ENCODE measurements around the gene GPR150. TPM values are rescaled to one million over a fixed set of nuclear protein-coding genes. Genes with fewer than 3 reads are reported as not detected.

Gene GPR150
- total RNA-seq, 6 experiments from 2014 or later = 0.11 to 0.31 (median 0.17) TPM; not detected in 2

- Histone ChIP-seq H3K36me3 (no peaks in the 10 kb centered on the region), H3K4me1 (peaks cover 0 to 20% (median 4%) of the 10 kb centered on the region in 4 donors), H3K27me3 (no peaks in the 10 kb centered on the region), H3K9me3 (no peaks in the 10 kb centered on the region), H3K27ac (no peak overlapping the region), H3K4me3 (peak overlapping the region; percentile 34 to 59 (median 56))
- DNase-seq (no peak), ATAC-seq (no peak)
- 12% methylated on average over 19 of the region's 19 CpGs for WGBS (ENCODE audit: insufficient coverage, low coverage, low lambda C conversion rate, missing lambda C conversion rate)
- TF ChIP-seq, protein P1, sequence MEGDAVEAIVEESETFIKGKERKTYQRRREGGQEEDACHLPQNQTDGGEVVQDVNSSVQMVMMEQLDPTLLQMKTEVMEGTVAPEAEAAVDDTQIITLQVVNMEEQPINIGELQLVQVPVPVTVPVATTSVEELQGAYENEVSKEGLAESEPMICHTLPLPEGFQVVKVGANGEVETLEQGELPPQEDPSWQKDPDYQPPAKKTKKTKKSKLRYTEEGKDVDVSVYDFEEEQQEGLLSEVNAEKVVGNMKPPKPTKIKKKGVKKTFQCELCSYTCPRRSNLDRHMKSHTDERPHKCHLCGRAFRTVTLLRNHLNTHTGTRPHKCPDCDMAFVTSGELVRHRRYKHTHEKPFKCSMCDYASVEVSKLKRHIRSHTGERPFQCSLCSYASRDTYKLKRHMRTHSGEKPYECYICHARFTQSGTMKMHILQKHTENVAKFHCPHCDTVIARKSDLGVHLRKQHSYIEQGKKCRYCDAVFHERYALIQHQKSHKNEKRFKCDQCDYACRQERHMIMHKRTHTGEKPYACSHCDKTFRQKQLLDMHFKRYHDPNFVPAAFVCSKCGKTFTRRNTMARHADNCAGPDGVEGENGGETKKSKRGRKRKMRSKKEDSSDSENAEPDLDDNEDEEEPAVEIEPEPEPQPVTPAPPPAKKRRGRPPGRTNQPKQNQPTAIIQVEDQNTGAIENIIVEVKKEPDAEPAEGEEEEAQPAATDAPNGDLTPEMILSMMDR (IDR thresholded peaks at IDR 0.05) = no peak
- TF ChIP-seq POLR2A (IDR thresholded peaks at IDR 0.05) = no peak
- intact Hi-C loops (cut with DNase I) = no loop called here
Measured at GRCh38 chr5:95619514-95620029, 315 bp upstream of the GPR150 start.

- ATAC-seq (peak; percentile 71 to 82 (median 80)), DNase-seq (peak; percentile 56 to 66 (median 57))
- peak overlapping the region in 2 of 3 donors; percentile 37 to 38 for H3K27ac ChIP-seq
- peaks cover 0 to 20% (median 4%) of the 10 kb centered on the region in 4 donors for H3K4me1 ChIP-seq
- H3K9me3 ChIP-seq = no peaks in the 10 kb centered on the region
- TF ChIP-seq POLR2A (IDR thresholded peaks at IDR 0.05) = no peak
- TF ChIP-seq, protein P1 (IDR thresholded peaks at IDR 0.05) = no peak
- H3K27me3 ChIP-seq = no peaks in the 10 kb centered on the region
- 0% methylated on average over 2 of the region's 92 CpGs for WGBS (ENCODE audit: insufficient coverage, low coverage, low lambda C conversion rate, missing lambda C conversion rate)
- peak overlapping the region; percentile 46 to 59 (median 56) for H3K4me3 ChIP-seq
- intact Hi-C loops (cut with DNase I) = no loop called here
- H3K36me3 ChIP-seq = no peaks in the 10 kb centered on the region
Measured at GRCh38 chr5:95620870-95621838, 1.3 kb downstream of the GPR150 start.

- Histone ChIP-seq H3K27me3 (no peaks in the 10 kb centered on the region), H3K9me3 (no peaks in the 10 kb centered on the region), H3K4me3 (peak overlapping the region in 2 of 3 donors; percentile 56 to 59), H3K36me3 (no peaks in the 10 kb centered on the region), H3K4me1 (peaks cover 0 to 20% (median 4%) of the 10 kb centered on the region in 4 donors), H3K27ac (peak overlapping the region in 2 of 3 donors; percentile 37 to 38)
- DNase-seq (no peak), ATAC-seq (peak in 2 of 4 donors; percentile 6 to 29)
- intact Hi-C loops (cut with DNase I) = no loop called here
- TF ChIP-seq, protein P1 (IDR thresholded peaks at IDR 0.05) = no peak
- no peak for TF ChIP-seq POLR2A (IDR thresholded peaks at IDR 0.05)
- 38% methylated on average over 8 of the region's 8 CpGs for WGBS (ENCODE audit: insufficient coverage, low coverage, low lambda C conversion rate, missing lambda C conversion rate)
Measured at GRCh38 chr5:95621839-95622629, 2.1 kb downstream of the GPR150 start.

DNA sequence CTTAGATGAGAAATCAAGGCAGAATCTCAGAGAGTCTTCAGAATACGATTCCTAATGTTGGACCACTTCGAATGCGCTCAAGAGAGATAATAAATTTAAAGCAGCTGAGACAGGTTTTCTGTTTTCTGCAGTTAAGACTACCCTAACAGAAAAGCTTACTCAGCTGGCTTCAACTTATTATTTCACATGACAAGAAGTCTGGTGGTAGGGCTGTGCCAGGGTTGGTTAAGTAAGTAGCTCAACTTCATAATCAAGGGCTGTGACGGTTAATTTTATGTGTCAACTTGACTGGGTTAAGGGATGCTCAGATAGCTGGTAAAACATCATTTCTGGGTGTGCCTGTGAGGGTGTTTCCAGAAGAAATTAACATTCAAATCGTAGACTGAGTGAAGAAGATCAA lies 3.8 kb downstream of the GPR150 start:
- Histone ChIP-seq H3K36me3 (no peaks in the 10 kb centered on the region), H3K9me3 (no peaks in the 10 kb centered on the region), H3K27me3 (no peaks in the 10 kb centered on the region), H3K4me1 (peaks cover 0 to 20% (median 4%) of the 10 kb centered on the region in 4 donors), H3K27ac (no peak overlapping the region), H3K4me3 (no peak overlapping the region)
- WGBS (ENCODE audit: insufficient coverage, low coverage, low lambda C conversion rate, missing lambda C conversion rate) = 90% methylated on average over 5 of the region's 5 CpGs
- TF ChIP-seq, protein P1 (IDR thresholded peaks at IDR 0.05) = no peak
- TF ChIP-seq POLR2A (IDR thresholded peaks at IDR 0.05) = no peak
- DNase-seq = no peak
- intact Hi-C loops (cut with DNase I) = no loop called here
- no peak for ATAC-seq
